Measurements from ENCODE around the gene ARHGEF40.
"Not testable (repeated sequence)": the region's sequence is repeated elsewhere in the genome, so short reads cannot be mapped to it uniquely, and the experiment has no call there.

The ARHGEF40 gene

DNA sequence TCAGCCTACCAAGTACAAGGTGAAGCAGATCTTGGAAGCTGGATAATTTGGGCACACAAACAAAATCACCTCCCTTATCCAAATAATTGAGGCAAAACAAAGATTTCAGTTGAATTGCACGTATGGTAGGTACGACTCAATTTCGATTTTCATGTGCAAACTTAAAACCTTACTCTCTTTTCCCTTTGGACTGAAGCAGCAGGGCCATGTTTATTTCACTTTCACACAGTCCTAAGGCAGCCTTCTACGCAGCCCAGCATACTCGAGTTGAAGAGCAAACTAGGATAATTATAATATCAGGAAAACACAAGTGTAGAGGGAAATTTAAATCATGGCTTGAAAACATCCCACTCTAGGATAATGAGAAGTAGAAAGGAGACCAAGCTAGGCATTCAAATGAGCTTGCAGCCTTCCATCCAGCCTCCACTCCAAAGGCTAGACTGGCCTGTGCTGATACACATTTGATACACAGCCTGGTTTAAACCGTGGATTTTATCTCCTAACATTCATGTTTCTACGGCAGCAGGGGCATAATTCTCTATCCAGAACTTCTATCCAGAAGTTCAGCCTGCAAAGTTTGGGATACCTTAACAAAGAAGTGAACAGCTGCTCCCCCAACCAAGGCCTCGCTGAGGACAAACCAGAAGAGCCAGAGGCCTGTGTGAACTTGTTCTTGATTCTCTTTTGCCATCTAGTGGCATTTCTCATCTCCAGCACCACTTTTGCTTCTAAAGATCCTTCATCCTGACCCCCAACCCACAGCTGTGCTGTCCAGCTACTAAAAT, 30.3 kb upstream of the ARHGEF40 start:
- DNase-seq (ENCODE audit: low read depth, low spot score) = no peak

DNA sequence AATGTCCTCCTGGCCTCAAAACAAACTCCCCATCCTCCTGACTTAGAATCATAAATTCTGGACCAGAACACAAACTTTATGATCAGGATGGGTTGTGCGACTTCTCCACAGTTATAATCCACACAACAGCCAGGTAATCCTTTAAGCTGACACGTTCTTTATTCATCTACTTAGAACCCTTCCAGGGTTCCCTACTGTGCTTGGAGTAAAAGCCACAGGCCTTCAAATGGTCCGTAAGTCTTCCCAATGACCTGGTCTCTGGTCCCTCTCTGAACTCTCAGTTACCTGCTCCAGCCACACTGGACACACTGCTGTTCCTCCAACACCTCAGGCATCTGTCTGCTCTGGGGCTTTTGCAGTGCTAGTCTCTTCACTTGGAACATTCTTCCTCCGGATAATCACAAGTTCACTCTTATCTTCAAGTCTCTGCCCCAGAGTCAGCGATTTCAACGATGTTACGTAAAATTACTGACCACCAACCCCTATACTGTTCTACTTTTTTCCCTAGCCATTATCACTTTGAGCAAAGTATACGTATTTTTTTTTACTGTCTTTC, 29.7 kb upstream of the ARHGEF40 start:
- DNase-seq (ENCODE audit: low read depth, low spot score) = no peak

DNA sequence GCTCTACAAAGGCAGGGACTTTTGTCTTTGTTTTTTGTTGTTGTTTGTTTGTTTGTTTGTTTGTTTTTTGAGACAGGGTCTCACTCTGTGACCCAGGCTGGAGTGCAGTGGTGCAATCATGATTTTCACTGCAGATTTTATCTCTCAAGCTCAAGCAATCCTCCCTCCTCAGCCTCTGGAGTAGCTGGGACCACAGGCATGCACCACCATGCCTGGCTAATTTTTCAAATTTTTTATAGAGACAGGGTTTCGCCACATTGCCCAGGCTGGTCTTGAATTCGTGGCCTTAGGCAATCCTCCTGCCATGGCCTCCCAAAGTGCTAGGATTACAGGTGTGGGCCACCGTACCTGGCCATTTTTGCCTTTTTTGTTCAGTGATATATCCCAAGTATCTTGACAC, 29.2 kb upstream of the ARHGEF40 start:
- DNase-seq (ENCODE audit: low read depth, low spot score) = not testable (repeated sequence)

DNA sequence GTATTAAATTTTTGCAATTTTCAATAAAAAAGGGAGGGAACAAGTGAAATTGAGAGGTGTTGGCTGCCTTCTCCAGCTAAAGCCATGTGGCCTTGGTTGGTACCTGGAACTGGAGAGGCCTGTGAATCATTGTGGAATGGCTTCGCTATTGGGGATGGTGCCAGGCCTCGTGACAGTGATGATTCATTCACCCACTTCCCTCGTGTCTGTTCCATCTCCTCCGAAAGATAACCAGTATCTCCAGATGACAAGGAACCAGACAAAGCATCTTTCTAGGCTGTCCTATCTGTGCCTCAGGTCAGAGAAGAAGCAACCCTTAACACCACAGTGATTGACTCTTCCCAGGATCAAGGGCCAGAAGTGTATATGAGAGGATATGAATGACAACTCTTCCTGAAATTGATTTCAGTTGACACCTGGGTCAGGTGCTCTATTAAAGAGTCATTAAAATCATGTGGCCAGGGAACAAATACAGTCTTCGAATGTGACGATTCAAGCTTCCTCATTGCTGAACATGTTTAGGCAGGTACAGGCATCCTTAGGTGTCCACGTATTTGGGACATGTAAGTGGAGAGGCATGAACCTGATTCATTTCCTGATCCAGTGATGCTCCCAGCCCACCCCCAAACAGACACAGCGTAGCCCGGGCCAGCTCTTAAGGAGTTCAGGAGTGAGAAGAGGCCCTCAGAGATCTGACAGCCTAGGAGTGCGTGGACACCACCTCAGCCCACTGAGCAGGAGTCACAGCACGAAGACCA, 28.2 kb upstream of the ARHGEF40 start, which contains the start of gene RNASE7:
TSS of gene RNASE7 (plus strand) at position 687 of the 758 bp plus-strand sequence. CDS start 631 bp downstream, outside the sequence.
- DNase-seq (ENCODE audit: low read depth, low spot score) = no peak

DNA sequence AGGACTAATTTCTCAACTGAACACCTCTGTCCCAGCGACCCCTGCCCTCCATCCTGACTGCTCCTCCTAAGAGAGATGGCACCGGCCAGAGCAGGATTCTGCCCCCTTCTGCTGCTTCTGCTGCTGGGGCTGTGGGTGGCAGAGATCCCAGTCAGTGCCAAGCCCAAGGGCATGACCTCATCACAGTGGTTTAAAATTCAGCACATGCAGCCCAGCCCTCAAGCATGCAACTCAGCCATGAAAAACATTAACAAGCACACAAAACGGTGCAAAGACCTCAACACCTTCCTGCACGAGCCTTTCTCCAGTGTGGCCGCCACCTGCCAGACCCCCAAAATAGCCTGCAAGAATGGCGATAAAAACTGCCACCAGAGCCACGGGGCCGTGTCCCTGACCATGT, 27.2 kb upstream of the ARHGEF40 start:
- no peak for DNase-seq (ENCODE audit: low read depth, low spot score)

GRCh38 chr14:21043387-21043973, 26.6 kb upstream of the ARHGEF40 start:
- DNase-seq (ENCODE audit: low read depth, low spot score) = no peak

- DNase-seq (ENCODE audit: low read depth, low spot score) = no peak
Observed at GRCh38 chr14:21043974-21044618, 26.0 kb upstream of the ARHGEF40 start.

DNA sequence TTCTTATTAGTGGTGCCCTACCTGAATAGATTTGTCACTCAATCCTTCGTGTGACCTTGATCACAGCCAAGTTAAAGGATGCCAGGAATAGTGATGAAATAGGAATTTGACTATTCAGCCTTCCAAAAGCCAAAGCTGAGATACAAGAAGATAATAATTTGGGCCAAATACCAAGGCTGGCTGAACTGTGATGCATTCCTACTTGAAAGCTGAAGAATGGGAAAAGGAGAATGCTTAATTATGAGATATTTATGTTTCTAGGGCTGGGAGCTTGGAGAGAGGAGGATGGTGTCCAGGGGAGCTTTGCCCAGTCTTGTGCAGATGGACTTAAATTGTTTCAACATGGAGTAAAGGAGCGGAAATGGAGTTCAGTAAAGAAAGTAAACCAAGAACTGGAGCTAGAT, 22.7 kb upstream of the ARHGEF40 start:
- no peak for DNase-seq (ENCODE audit: low read depth, low spot score)

DNA sequence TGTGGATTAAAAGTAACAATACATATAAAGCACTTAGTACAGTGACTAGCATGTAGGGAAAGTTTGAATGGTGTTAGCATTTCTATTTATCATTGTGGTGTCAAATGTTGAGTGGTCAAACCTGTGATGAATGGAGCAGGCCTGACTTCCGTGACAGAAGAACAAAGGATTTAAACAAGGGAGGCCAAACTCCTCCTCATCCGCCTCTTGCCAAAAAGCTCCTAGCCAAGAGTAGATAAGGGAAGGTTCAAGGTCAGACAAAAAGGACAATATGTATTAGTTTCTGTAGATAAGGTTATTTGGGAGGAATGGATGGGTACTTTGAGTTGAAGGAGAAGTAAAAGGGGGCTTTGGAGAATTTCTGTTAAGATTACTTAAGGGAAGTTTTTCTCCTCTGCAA, 21.5 kb upstream of the ARHGEF40 start:
- DNase-seq (ENCODE audit: low read depth, low spot score) = no peak

- DNase-seq (ENCODE audit: low read depth, low spot score) = no peak
Observed at GRCh38 chr14:21049271-21049673, 20.8 kb upstream of the ARHGEF40 start.

- no peak for DNase-seq (ENCODE audit: low read depth, low spot score)
Observed at GRCh38 chr14:21050597-21050996, 19.5 kb upstream of the ARHGEF40 start.

DNA sequence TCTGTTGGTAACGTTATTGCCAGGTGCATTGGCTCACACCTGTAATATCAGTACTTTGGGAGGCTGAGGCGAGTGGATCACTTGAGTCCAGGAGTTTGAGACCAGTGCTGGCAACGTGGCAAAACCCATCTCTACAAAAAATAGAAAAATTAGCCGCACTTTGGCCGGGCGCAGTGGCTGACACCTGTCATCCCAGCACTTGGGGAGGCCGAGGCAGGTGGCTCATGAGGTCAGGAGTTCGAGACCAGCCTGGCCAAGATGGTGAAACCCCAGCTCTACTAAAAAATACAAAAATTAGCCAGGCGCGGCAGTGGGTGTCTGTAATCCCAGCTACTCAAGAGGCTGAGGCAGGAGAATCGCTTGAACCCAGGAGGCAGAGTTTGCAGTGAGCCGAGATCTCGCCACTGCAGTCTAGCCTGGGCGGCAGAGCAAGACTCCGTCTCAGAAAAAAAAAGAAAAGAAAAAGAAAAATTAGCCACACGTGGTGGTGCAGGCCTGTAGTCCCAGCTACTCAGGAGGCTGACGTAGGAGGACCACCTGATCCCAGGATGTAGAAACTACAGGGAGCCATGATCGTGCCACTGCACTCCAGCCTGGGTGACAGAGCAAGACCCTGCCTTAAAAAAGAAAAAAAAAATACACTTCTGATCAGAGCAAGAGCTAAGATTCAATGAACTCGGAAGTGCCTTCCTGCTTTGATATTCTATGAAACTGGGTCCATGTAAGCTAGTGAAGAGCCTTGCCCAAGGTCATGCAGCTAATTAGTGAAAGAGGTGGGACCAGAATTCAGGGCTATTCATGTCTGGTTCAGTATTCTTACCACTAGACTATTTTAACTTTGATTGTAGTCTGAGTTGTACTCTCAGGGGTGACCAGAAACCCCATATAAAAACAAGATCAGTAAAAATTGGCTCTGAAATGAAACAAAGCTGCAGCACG, 16.7 kb upstream of the ARHGEF40 start:
- no peak for DNase-seq (ENCODE audit: low read depth, low spot score)

DNA sequence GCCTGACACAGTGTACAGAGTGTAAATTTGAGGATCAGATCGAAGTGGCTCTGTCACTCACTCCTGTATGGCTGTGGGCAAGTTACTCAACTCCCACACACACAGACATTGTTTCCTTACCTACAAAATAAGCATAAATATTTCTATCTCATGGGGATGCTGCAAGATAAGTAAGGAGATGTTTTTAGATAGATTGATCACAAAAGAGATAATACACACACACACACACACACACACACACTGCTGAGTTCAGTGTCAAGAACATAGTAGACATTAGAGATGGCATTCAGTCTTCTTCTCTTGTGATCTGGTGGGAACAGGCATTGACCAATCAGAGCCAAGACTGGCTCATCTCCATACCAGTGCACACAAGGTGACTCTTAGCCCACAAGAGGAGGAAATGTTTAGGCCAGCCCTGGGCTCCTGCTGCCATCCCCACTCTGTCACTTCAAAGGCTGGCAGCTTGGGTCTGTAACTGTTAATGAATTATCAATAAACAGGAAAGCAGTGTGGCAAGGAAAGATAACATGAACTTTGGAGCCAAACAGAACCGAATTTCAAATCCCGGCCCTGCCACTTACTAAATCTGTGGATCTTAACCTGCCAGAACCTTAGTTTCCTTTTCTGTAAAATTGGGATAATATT, 15.9 kb upstream of the ARHGEF40 start:
- no peak for DNase-seq (ENCODE audit: low read depth, low spot score)

- DNase-seq (ENCODE audit: low read depth, low spot score) = no peak
Observed at GRCh38 chr14:21054768-21055145, 15.3 kb upstream of the ARHGEF40 start.

GRCh38 chr14:21055432-21056117, 14.5 kb upstream of the ARHGEF40 start:
- DNase-seq (ENCODE audit: low read depth, low spot score) = no peak

DNA sequence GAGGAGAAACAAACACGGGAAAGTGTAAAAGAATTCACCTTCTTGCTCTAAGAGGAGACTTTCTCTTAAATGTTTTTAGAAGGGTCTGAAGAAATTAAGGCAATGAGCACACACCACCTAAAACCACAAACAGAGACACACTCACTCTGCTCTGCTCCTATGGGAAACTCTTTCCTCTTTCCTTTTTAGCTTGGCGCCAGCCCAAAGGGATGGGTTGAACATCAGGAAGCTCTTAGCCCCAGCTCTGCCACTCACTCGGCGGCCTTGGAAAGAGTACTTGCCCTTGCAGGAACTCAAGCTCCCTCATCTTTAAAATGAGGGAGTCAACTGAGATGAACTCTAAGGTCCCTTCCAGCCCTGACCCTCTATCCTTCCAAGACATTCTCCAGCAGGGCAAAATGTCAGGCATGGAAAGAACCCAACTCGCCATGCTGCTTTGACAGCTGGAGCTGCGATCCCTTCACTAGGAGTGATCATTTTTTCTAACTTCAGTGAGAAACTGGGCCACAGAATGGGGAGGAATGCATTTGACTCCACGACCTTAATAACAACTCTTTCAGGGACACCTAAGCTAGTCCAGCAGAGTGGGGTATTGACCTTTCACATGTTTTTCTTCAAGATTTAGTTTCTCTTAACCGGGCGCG, 13.5 kb upstream of the ARHGEF40 start:
- DNase-seq (ENCODE audit: low read depth, low spot score) = no peak

- no peak for DNase-seq (ENCODE audit: low read depth, low spot score)
Observed at GRCh38 chr14:21057803-21058675, 12.1 kb upstream of the ARHGEF40 start, which contains the start of gene RNASE8. Gene RNASE8 (plus strand): TSS chr14:21057822. CDS start chr14:21057893, 71 bp downstream.

DNA sequence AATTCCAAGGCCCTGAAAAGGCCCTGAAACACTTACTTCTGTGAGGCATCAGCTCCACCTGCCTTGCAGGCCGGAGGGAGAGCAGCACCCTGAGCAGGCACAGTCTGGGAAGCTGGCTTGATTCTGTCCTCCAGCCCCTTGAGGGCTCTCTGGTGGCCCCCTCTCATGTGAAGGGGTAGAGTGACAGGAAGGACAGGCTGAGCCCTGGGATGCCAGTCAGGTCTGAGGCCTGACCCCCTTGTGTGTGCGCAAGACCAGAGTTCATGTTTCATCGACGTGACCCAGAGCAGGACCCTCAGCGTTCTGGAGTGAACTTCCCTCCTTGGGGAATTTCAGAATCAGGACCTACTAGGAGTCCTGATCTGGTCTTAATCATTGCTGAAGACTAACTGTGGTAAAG, 11.2 kb upstream of the ARHGEF40 start:
- DNase-seq (ENCODE audit: low read depth, low spot score) = no peak

Measured in iPS DF 19.7 (cell line).